ENCODE results near the gene GULP1. TPM values are rescaled to one million over a fixed set of nuclear protein-coding genes. Genes with fewer than 3 reads are reported as not detected.
"Not testable (repeated sequence)": the region's sequence is repeated elsewhere in the genome, so short reads cannot be mapped to it uniquely, and the experiment has no call there.

Gene GULP1
- total RNA-seq, 2 donors from 2014 or later = 15.3 to 26.5 TPM

- Mint-ChIP-seq H3K27me3 (ENCODE audit: insufficient read depth) (peaks cover 4% of the 10 kb centered on the region), H3K27ac (no peak overlapping the region), H3K4me1 (peaks cover 25% of the 10 kb centered on the region), H3K36me3 (ENCODE audit: low read depth) (peaks cover 7% of the 10 kb centered on the region), H3K9me3 (peaks cover 7% of the 10 kb centered on the region), H3K4me3 (peak overlapping the region; percentile 53)
- WGBS, 2 experiments (ENCODE audit: insufficient coverage in 1 of 2, insufficient read length in 1 of 2) = 14% methylated on average over 2 of the region's 2 CpGs; no CpG with 5 or more reads in 1 of the 2 experiments
- Histone ChIP-seq H3K27ac (ENCODE audit: low read depth, low read length) (no peak overlapping the region), H3K27me3 (ENCODE audit: control insufficient read depth, insufficient read depth, low read length, poor library complexity, severe bottlenecking) (no peaks in the 10 kb centered on the region), H3K36me3 (ENCODE audit: control insufficient read depth, insufficient read depth, low read length) (no peaks in the 10 kb centered on the region), H3K9me3 (ENCODE audit: control insufficient read depth, low read length) (peaks cover 9% of the 10 kb centered on the region), H3K4me3 (ENCODE audit: low read length) (peak overlapping the region; percentile 52), H3K9ac (ENCODE audit: extremely low read depth, low read length, poor library complexity, severe bottlenecking) (no peak overlapping the region), H3K4me1 (ENCODE audit: control insufficient read depth, insufficient read depth, low read length) (no peaks in the 10 kb centered on the region)
- DNase-seq = no peak
- no peak for TF ChIP-seq CTCF (conservative IDR thresholded peaks at IDR 0.05)
Measured at GRCh38 chr2:188279093-188279445, 12.6 kb upstream of the GULP1 start.

- Histone ChIP-seq H3K9ac (ENCODE audit: extremely low read depth, low read length, poor library complexity, severe bottlenecking) (no peak overlapping the region), H3K27me3 (ENCODE audit: control insufficient read depth, insufficient read depth, low read length, poor library complexity, severe bottlenecking) (no peaks in the 10 kb centered on the region), H3K36me3 (ENCODE audit: control insufficient read depth, insufficient read depth, low read length) (no peaks in the 10 kb centered on the region), H3K27ac (ENCODE audit: low read depth, low read length) (no peak overlapping the region), H3K4me3 (ENCODE audit: low read length) (no peak overlapping the region), H3K4me1 (ENCODE audit: control insufficient read depth, insufficient read depth, low read length) (no peaks in the 10 kb centered on the region), H3K9me3 (ENCODE audit: control insufficient read depth, low read length) (peaks cover 9% of the 10 kb centered on the region)
- H3K27me3 Mint-ChIP-seq (ENCODE audit: insufficient read depth) = peaks cover 4% of the 10 kb centered on the region
- no peak for DNase-seq
- no peak for TF ChIP-seq CTCF (conservative IDR thresholded peaks at IDR 0.05)
- peaks cover 23% of the 10 kb centered on the region for H3K4me1 Mint-ChIP-seq
- peaks cover 9% of the 10 kb centered on the region for H3K36me3 Mint-ChIP-seq (ENCODE audit: low read depth)
- H3K4me3 Mint-ChIP-seq = no peak overlapping the region
- WGBS, 2 experiments (ENCODE audit: insufficient coverage in 1 of 2, insufficient read length in 1 of 2) = 79 to 100% methylated on average over 1 of the region's 2 CpGs
- H3K27ac Mint-ChIP-seq = no peak overlapping the region
- peaks cover 7% of the 10 kb centered on the region for H3K9me3 Mint-ChIP-seq
Measured at GRCh38 chr2:188280811-188281222, 10.9 kb upstream of the GULP1 start.

- no peaks in the 10 kb centered on the region for H3K27me3 ChIP-seq (ENCODE audit: control insufficient read depth, insufficient read depth, low read length, poor library complexity, severe bottlenecking)
- no peaks in the 10 kb centered on the region for H3K4me1 ChIP-seq (ENCODE audit: control insufficient read depth, insufficient read depth, low read length)
- H3K9me3 ChIP-seq (ENCODE audit: control insufficient read depth, low read length) = peaks cover 9% of the 10 kb centered on the region
- H3K9ac ChIP-seq (ENCODE audit: extremely low read depth, low read length, poor library complexity, severe bottlenecking) = no peak overlapping the region
- no peaks in the 10 kb centered on the region for H3K36me3 ChIP-seq (ENCODE audit: control insufficient read depth, insufficient read depth, low read length)
- Mint-ChIP-seq H3K27ac (no peak overlapping the region), H3K9me3 (peaks cover 7% of the 10 kb centered on the region), H3K4me3 (no peak overlapping the region), H3K4me1 (peaks cover 23% of the 10 kb centered on the region), H3K27me3 (ENCODE audit: insufficient read depth) (peaks cover 4% of the 10 kb centered on the region), H3K36me3 (ENCODE audit: low read depth) (peaks cover 9% of the 10 kb centered on the region)
- H3K27ac ChIP-seq (ENCODE audit: low read depth, low read length) = no peak overlapping the region
- no peak for DNase-seq
- TF ChIP-seq CTCF (conservative IDR thresholded peaks at IDR 0.05) = no peak
- no peak overlapping the region for H3K4me3 ChIP-seq (ENCODE audit: low read length)
Measured at GRCh38 chr2:188282907-188283306, 8.8 kb upstream of the GULP1 start.

GRCh38 chr2:188284251-188284650 is 7.4 kb upstream of the GULP1 start:
- not testable (repeated sequence) for DNase-seq; H3K4me1 ChIP-seq (ENCODE audit: control insufficient read depth, insufficient read depth, low read length); H3K36me3 ChIP-seq (ENCODE audit: control insufficient read depth, insufficient read depth, low read length); H3K9ac ChIP-seq (ENCODE audit: extremely low read depth, low read length, poor library complexity, severe bottlenecking); H3K4me3 Mint-ChIP-seq; H3K27me3 ChIP-seq (ENCODE audit: control insufficient read depth, insufficient read depth, low read length, poor library complexity, severe bottlenecking); H3K9me3 Mint-ChIP-seq; H3K27ac ChIP-seq (ENCODE audit: low read depth, low read length); H3K27me3 Mint-ChIP-seq (ENCODE audit: insufficient read depth); H3K36me3 Mint-ChIP-seq (ENCODE audit: low read depth); H3K4me3 ChIP-seq (ENCODE audit: low read length); H3K27ac Mint-ChIP-seq
- peaks cover 13% of the 10 kb centered on the region for H3K9me3 ChIP-seq (ENCODE audit: control insufficient read depth, low read length)
- 91% methylated on average over 3 of the region's 3 CpGs; no CpG with 5 or more reads in 1 of the 2 experiments for WGBS, 2 experiments (ENCODE audit: insufficient coverage in 1 of 2, insufficient read length in 1 of 2)
- H3K4me1 Mint-ChIP-seq = peaks cover 12% of the 10 kb centered on the region

Measured in endodermal cell (in vitro differentiated cells).